ENCODE data around the gene HP1BP3.

- TF ChIP-seq EZH2phosphoT487 (IDR thresholded peaks at IDR 0.05; ENCODE audit: insufficient read depth, low read depth), result no peak
- TF ChIP-seq EZH2 (IDR thresholded peaks at IDR 0.05; ENCODE audit: insufficient read depth, poor library complexity, severe bottlenecking), result no peak
Observed at GRCh38 chr1:20723537-20724363, 63.4 kb downstream of the HP1BP3 start.
